ENCODE measurements around the gene NUMB.

NUMB gene

DNA sequence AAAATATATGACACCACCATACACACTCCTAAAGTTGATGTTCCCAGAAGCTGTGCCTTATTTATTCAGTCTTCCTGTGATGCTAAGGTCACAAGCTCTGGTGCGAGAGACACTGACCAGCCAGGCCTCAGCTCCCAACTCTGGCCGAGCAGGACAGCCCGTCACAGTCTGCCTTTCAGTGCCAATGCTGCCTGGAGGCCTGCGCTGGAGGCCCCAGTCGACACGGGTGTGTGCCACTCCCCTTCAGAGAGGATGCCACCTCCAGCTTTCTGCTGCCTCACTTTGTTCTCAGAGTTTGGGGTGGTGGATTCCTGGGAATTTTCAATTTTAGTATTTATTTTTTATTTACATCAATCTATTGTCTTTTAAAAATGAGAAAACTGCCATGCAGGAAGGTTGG is 228.3 kb downstream of the NUMB start:
- Histone ChIP-seq H3K27me3 (ENCODE audit: insufficient read depth, low read depth) (no peaks in the 10 kb centered on the region), H3K4me3 (IDR thresholded peaks at IDR 0.05; ENCODE audit: insufficient read depth, low read depth, low read length) (no peak overlapping the region), H4K20me1 (ENCODE audit: insufficient read depth) (no peaks in the 10 kb centered on the region), H3K79me2 (ENCODE audit: insufficient read depth, low read depth) (no peaks in the 10 kb centered on the region), H3K4me2 (no peak overlapping the region), H3K4me1 (ENCODE audit: low read depth, poor library complexity, severe bottlenecking) (peaks cover 9% of the 10 kb centered on the region), H2AFZ (ENCODE audit: low read depth) (no peak overlapping the region), H3K27ac (no peak overlapping the region), H3K9ac (no peak overlapping the region), H3K36me3 (ENCODE audit: insufficient read depth) (no peaks in the 10 kb centered on the region)
- TF ChIP-seq, protein P1, sequence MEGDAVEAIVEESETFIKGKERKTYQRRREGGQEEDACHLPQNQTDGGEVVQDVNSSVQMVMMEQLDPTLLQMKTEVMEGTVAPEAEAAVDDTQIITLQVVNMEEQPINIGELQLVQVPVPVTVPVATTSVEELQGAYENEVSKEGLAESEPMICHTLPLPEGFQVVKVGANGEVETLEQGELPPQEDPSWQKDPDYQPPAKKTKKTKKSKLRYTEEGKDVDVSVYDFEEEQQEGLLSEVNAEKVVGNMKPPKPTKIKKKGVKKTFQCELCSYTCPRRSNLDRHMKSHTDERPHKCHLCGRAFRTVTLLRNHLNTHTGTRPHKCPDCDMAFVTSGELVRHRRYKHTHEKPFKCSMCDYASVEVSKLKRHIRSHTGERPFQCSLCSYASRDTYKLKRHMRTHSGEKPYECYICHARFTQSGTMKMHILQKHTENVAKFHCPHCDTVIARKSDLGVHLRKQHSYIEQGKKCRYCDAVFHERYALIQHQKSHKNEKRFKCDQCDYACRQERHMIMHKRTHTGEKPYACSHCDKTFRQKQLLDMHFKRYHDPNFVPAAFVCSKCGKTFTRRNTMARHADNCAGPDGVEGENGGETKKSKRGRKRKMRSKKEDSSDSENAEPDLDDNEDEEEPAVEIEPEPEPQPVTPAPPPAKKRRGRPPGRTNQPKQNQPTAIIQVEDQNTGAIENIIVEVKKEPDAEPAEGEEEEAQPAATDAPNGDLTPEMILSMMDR (conservative IDR thresholded peaks at IDR 0.05; ENCODE audit: low read depth, low read length): no peak

GRCh38 chr14:73227812-73228781 is 230.2 kb downstream of the NUMB start:
- no peaks in the 10 kb centered on the region for H4K20me1 ChIP-seq (ENCODE audit: insufficient read depth)
- no peak overlapping the region for H3K4me2 ChIP-seq
- H3K79me2 ChIP-seq (ENCODE audit: insufficient read depth, low read depth): no peaks in the 10 kb centered on the region
- H2AFZ ChIP-seq (ENCODE audit: low read depth): no peak overlapping the region
- no peaks in the 10 kb centered on the region for H3K27me3 ChIP-seq (ENCODE audit: insufficient read depth, low read depth)
- H3K27ac ChIP-seq: no peak overlapping the region
- peaks cover 8% of the 10 kb centered on the region for H3K4me1 ChIP-seq (ENCODE audit: low read depth, poor library complexity, severe bottlenecking)
- H3K9ac ChIP-seq: no peak overlapping the region
- TF ChIP-seq, protein P1 (conservative IDR thresholded peaks at IDR 0.05; ENCODE audit: low read depth, low read length): no peak
- H3K4me3 ChIP-seq (IDR thresholded peaks at IDR 0.05; ENCODE audit: insufficient read depth, low read depth, low read length): no peak overlapping the region
- no peaks in the 10 kb centered on the region for H3K36me3 ChIP-seq (ENCODE audit: insufficient read depth)

GRCh38 chr14:73225496-73225895 is 232.8 kb downstream of the NUMB start:
- Histone ChIP-seq H2AFZ (ENCODE audit: low read depth) (no peak overlapping the region), H3K36me3 (ENCODE audit: insufficient read depth) (no peaks in the 10 kb centered on the region), H3K9ac (no peak overlapping the region), H3K4me1 (ENCODE audit: low read depth, poor library complexity, severe bottlenecking) (peaks cover 17% of the 10 kb centered on the region), H3K27me3 (ENCODE audit: insufficient read depth, low read depth) (no peaks in the 10 kb centered on the region), H3K79me2 (ENCODE audit: insufficient read depth, low read depth) (no peaks in the 10 kb centered on the region), H3K27ac (no peak overlapping the region), H3K4me3 (IDR thresholded peaks at IDR 0.05; ENCODE audit: insufficient read depth, low read depth, low read length) (no peak overlapping the region), H3K4me2 (no peak overlapping the region), H4K20me1 (ENCODE audit: insufficient read depth) (no peaks in the 10 kb centered on the region)
- TF ChIP-seq, protein P1 (conservative IDR thresholded peaks at IDR 0.05; ENCODE audit: low read depth, low read length): no peak
